ENCODE measurements around the gene FKBP2. TPM values are rescaled to one million over a fixed set of nuclear protein-coding genes. Genes with fewer than 3 reads are reported as not detected.

Gene FKBP2
- total and polyA plus RNA-seq, 2 of the 13 experiments (the other 11 are each of a cell fraction or from before 2014, with no cell fraction given), result 30.1 to 53.3 TPM

- peak; percentile 5; the same call in 1 of the 2 replicates for TF ChIP-seq ZNF609 (CRISPR knock-in tag; IDR thresholded peaks at IDR 0.05; ENCODE audit: borderline replicate concordance)
- TF ChIP-seq SP4 (CRISPR knock-in tag; IDR thresholded peaks at IDR 0.05), result peak; percentile 90; the same call in 1 of the 2 replicates
- peak; percentile 26; the same call in 1 of the 2 replicates for TF ChIP-seq TBX2 (CRISPR knock-in tag; IDR thresholded peaks at IDR 0.05; ENCODE audit: borderline replicate concordance)
- 0 out of 4 replicates have a peak, but pooled peaks of 1 of the 2 experiments have one; percentile 9 for TF ChIP-seq NR2F1 (CRISPR knock-in tag; IDR thresholded peaks at IDR 0.05)
- 0 out of 2 replicates have a peak, but pooled peaks have one; percentile 11 for TF ChIP-seq ZNF607 (CRISPR knock-in tag; IDR thresholded peaks at IDR 0.05; ENCODE audit: borderline replicate concordance)
Measured at GRCh38 chr11:64241241-64241490, 271 bp downstream of the FKBP2 start (continued).

All from HepG2 (cell line).